ENCODE measurements around the gene HPS4. TPM values are rescaled to one million over a fixed set of nuclear protein-coding genes. Genes with fewer than 3 reads are reported as not detected.
A peak's percentile ranks its signal among the peaks of the same experiment; 100 is the strongest.

HPS4 gene
- total RNA-seq, 1 experiment from 2014 or later = 48.1 TPM

DNA sequence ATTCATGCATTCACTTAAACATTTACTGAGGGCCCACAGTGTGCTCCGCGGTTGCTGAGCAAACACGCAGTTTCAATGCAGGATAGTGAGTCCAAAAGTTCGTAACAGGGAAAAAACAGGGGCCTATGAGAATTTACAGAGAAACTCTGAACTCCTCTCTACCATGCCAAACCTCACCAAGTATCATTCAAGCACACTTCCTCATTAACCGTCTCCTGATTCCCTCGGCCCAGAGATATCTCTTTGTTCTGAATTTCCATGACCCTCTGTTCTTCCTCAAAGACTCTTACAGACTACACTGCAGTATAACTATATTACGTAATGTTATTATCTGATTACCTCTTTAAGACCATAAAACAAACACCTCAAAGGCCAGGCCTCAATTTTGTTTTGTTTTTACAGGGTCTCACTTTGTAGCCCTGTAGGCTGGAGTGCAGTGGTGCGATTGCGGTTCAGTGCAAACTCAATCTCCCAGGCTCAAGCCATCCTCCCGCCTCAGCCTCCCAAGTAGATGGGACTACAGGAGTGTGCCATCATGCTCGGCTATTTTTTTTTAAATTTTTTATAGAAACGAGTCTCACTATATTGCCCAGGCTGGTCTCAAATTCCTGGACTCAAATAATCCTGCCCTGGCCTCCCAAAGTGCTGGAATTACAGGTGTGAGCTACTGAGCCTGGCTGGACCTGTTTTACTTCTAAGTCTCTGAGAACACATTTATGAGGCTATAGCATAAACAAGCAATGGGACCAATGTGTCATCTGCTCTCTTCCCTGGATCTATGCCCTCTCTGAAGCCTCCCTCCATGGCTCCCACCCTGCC is 3.6 kb downstream of the HPS4 start (continued):
- TF ChIP-seq RELA (CRISPR knock-in tag; IDR thresholded peaks at IDR 0.05; ENCODE audit: borderline replicate concordance) (no peak), NR3C1 (CRISPR knock-in tag; conservative IDR thresholded peaks at IDR 0.05; ENCODE audit: low read depth) (no peak), PREB (CRISPR knock-in tag; IDR thresholded peaks at IDR 0.05; ENCODE audit: borderline replicate concordance) (no peak), USF1 (CRISPR knock-in tag; IDR thresholded peaks at IDR 0.05) (no peak), STAT6 (CRISPR knock-in tag; conservative IDR thresholded peaks at IDR 0.05; ENCODE audit: low read depth) (no peak)
- TF ChIP-seq, protein P1, sequence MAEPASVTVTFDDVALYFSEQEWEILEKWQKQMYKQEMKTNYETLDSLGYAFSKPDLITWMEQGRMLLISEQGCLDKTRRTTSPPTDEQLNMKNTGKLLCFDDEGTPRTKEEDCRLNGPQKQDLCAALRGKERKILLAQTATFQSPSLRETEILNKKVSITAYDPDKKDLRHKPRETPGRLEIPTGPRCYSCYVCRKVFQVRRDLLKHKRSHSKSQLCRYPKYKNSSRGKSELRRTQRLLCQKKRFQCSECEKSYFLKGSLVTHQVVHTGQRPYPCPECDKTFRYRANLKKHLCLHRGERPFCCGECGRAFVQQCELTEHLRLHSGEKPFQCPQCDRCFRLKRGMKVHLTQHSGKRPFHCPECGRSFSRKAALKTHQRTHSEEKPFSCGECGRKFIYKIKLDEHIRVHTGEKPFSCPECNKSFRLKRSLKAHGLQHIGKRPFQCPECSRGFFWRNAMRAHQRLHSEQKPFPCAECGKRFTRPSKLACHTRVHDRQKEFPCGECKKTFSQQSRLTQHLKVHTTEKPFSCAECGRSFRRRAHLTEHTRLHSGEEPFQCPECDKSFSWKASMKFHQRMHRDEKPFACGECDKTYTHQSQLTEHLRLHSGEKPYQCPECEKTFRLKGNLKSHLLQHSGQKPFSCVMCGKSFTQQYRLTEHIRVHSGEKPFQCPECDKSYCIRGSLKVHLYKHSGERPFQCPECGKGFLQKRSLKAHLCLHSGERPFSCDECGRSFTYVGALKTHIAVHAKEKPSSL (CRISPR knock-in tag; conservative IDR thresholded peaks at IDR 0.05) = no peak

- H3K4me3 Mint-ChIP-seq = peak overlapping the region; percentile 1
- peak overlapping the region; percentile 38 for H3K27ac Mint-ChIP-seq
- H3K27me3 Mint-ChIP-seq (ENCODE audit: low read depth) = no peaks in the 10 kb centered on the region
- ATAC-seq (no peak), DNase-seq (ENCODE audit: low spot score) (no peak)
- peaks cover 35% of the 10 kb centered on the region for H3K4me1 Mint-ChIP-seq
- ChIA-PET POLR2A (no interaction called here), CTCF (interaction anchor here (0.9 to 1.4 kb wide), 3 partner anchors 18 to 115 kb away, joined by 3 to 7 read pairs (median 4); no protein-coding TSS in a partner anchor)
- H3K36me3 Mint-ChIP-seq = peaks cover 43% of the 10 kb centered on the region
- no peaks in the 10 kb centered on the region for H3K9me3 Mint-ChIP-seq
- TF ChIP-seq ATF1 (CRISPR knock-in tag; IDR thresholded peaks at IDR 0.05) (no peak), GRHL2 (CRISPR knock-in tag; IDR thresholded peaks at IDR 0.05; ENCODE audit: insufficient replicate concordance, severe bottlenecking) (no peak), GTF2I (CRISPR knock-in tag; conservative IDR thresholded peaks at IDR 0.05) (no peak), PREB (CRISPR knock-in tag; IDR thresholded peaks at IDR 0.05; ENCODE audit: borderline replicate concordance) (no peak), ESRRA (CRISPR knock-in tag; IDR thresholded peaks at IDR 0.05; ENCODE audit: borderline replicate concordance) (no peak), ZNF532 (CRISPR knock-in tag; IDR thresholded peaks at IDR 0.05; ENCODE audit: borderline replicate concordance) (no peak), NFE2L1 (CRISPR knock-in tag; IDR thresholded peaks at IDR 0.05) (no peak), TCF7 (CRISPR knock-in tag; IDR thresholded peaks at IDR 0.05; ENCODE audit: low read depth) (no peak)
- TF ChIP-seq, protein P2, sequence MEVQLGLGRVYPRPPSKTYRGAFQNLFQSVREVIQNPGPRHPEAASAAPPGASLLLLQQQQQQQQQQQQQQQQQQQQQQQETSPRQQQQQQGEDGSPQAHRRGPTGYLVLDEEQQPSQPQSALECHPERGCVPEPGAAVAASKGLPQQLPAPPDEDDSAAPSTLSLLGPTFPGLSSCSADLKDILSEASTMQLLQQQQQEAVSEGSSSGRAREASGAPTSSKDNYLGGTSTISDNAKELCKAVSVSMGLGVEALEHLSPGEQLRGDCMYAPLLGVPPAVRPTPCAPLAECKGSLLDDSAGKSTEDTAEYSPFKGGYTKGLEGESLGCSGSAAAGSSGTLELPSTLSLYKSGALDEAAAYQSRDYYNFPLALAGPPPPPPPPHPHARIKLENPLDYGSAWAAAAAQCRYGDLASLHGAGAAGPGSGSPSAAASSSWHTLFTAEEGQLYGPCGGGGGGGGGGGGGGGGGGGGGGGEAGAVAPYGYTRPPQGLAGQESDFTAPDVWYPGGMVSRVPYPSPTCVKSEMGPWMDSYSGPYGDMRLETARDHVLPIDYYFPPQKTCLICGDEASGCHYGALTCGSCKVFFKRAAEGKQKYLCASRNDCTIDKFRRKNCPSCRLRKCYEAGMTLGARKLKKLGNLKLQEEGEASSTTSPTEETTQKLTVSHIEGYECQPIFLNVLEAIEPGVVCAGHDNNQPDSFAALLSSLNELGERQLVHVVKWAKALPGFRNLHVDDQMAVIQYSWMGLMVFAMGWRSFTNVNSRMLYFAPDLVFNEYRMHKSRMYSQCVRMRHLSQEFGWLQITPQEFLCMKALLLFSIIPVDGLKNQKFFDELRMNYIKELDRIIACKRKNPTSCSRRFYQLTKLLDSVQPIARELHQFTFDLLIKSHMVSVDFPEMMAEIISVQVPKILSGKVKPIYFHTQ (CRISPR knock-in tag; IDR thresholded peaks at IDR 0.05) = no peak
- TF ChIP-seq, protein P3, sequence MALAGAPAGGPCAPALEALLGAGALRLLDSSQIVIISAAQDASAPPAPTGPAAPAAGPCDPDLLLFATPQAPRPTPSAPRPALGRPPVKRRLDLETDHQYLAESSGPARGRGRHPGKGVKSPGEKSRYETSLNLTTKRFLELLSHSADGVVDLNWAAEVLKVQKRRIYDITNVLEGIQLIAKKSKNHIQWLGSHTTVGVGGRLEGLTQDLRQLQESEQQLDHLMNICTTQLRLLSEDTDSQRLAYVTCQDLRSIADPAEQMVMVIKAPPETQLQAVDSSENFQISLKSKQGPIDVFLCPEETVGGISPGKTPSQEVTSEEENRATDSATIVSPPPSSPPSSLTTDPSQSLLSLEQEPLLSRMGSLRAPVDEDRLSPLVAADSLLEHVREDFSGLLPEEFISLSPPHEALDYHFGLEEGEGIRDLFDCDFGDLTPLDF (CRISPR knock-in tag; IDR thresholded peaks at IDR 0.05) = no peak
These were observed 4.4 kb downstream of the HPS4 start for GRCh38 chr22:26479043-26479791.

All from WTC11 (cell line).